ENCODE measurements around the gene KITLG.
"Not testable (repeated sequence)": the region's sequence is repeated elsewhere in the genome, so short reads cannot be mapped to it uniquely, and the experiment has no call there.

KITLG gene, protein sequence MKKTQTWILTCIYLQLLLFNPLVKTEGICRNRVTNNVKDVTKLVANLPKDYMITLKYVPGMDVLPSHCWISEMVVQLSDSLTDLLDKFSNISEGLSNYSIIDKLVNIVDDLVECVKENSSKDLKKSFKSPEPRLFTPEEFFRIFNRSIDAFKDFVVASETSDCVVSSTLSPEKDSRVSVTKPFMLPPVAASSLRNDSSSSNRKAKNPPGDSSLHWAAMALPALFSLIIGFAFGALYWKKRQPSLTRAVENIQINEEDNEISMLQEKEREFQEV
- 0 reads per million in 4 donors for total RNA-seq

DNA sequence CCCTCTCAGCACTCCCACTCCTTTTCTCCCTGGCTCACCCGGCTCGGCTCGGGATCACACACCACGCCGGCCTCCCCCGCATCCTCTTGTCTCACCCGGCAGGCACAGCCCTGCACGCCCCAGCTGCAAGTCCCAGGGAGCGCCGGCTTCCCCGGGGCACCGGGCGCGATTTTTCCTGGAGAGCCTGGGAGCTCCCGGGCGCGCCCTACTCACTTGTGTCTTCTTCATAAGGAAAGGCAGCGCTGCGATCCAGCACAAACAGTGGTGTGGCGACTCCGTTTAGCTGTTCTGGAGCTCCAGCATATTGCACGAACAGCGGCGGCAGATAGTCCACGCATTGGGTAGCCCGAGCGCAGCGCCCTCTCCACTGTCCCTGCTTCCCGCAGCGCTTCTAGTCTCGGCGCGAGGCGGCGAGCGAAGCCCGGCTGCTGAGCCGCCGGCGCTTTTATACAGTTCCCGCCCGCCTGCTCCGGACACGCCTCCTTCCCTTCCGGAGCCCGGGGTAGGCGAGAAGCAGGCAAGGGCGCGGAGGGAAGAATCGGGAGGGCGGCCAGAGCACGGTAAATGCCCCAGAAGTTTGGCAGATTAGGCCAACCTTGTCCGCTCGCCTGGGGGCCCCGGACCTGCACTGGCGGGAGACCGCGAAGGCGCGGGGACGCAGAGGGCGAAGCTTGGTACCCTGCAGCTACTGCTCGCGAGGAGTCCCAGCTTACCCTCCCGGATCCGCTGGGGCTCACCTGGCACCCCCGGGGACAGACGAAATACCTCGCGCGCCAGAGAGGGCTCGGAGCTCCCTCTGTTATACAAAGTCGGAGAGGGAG lies at the start of gene KITLG:
Gene KITLG (minus strand): TSS at position 421 of the 821 bp plus-strand sequence. CDS start 193 bp downstream, at position 228.
- DNase-seq: peak in 1 of 5 donors; percentile 25

GRCh38 chr12:88628856-88629509 lies 48.7 kb upstream of the KITLG start:
- no peak for DNase-seq

GRCh38 chr12:88628035-88628434 lies 47.8 kb upstream of the KITLG start:
- not testable (repeated sequence) for DNase-seq

- DNase-seq: no peak
These were observed 47.2 kb upstream of the KITLG start for GRCh38 chr12:88627501-88627900.

- no peak for DNase-seq
These were observed 45.1 kb upstream of the KITLG start for GRCh38 chr12:88625356-88625755.

- DNase-seq: no peak
These were observed 44.6 kb upstream of the KITLG start for GRCh38 chr12:88624911-88625310.

DNA sequence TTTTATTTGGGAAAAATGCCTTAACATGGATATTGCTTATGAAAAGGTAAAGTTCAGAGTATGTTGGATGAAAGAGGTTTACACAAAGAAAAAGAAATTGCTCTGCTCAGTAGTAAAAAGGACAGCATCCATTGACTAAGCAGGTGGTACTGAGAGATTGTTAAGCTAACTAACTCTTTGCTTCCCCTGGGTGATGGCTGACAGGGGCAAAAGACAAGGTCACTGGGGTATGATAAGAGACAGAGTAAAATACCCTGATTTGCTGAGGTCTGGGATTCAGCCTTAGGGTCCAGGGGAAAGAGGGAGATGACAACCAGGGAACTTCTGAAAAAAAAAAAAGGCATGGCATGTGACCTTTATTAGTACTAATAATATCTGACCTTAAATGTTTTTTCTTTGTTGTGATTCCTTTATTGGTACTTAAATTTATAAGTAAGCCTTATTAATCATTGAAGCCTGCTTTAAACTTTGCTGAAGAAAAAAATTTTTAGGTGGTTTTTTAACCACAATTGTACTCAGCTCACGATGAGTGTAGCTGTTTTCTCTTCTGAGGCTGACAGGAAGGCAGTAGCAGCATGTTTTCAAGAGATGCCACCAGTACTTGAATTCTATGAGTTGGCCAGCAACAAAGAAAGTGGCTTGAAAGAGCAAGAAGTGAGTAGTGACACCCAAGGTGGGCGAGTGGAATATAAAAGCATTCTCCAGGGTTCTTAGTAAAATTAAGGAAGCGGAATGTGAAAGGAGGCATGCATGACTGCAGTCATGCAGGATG lies 43.7 kb upstream of the KITLG start:
- DNase-seq: no peak

DNA sequence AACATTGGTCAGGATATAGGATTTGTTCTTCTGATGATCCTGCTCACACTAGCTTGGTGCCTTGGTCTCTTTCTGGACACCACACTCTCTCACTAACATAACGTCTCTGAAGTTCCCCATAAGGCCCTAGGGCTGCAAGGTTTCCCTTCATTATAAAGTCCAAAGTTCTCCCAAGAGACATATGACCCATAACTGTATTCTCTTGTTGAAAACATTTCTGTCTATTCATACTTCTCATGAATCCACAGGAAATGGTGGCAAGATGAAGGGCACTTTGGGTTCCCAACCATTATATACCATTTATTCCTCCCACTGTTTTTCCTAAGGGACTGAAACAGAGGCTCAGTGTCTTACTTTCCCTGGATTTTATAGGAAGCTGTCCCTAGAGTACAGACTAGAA lies 37.1 kb upstream of the KITLG start:
- DNase-seq: no peak

- DNase-seq: no peak
These were observed 35.2 kb upstream of the KITLG start for GRCh38 chr12:88615490-88615889.

DNA sequence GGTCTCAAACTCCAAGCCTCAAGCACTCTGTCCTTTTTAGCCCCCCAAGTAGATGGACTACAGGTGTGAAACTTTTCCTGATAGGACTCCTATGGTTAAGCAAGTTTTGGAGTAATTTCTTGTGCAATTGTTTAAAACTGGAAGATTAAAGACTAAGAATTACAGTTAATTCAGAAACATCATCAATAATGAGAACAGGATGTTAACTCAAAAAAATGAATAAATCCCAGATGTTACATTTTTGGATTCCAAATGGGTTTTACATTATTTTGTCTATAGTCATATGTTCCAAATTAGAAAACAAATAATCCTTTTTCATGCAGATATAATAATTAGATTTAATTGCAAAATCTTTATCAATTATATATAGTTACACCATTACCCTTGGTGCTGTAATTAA lies 24.4 kb upstream of the KITLG start:
- no peak for DNase-seq

DNA sequence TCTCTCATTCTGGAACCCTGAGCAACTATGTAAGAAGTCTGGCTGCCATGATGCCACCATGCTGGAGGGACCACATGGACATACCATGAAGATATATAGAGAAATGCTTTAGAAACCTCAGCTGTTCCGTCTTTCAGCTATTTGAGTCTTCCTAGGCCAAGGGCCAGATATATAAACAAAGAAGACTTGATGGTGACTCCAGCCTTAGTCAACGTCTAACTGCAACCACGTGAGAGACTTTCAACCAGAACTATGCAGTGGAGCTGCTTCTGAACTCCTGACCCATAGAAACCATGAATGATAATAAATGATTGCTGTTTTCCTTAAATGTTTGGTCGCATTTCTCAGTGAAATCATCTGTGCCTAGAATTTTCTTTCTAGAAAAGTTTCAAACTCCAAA lies 20.0 kb upstream of the KITLG start:
- no peak for DNase-seq

- no peak for DNase-seq
These were observed 17.1 kb upstream of the KITLG start for GRCh38 chr12:88597365-88597764.

DNA sequence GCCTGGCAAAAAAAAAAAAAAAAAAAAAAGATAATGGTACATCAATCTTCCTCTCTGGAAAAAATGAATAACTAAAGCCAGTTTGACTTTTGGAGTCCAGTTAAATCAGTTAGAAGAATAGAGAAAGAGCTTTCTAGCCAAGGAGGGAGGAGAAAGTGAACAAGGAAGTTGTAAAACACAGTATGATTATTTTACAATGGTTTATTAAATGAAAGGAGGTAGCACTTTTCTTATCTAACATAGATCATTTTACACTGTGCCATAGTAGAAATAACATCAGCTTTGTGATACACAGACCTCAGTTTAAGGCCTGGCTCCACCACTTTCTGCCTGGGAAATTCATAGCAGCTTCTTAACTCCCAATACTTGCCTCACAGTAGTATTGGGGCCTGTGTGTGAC lies 15.4 kb upstream of the KITLG start:
- no peak for DNase-seq

GRCh38 chr12:88594780-88595179 lies 14.5 kb upstream of the KITLG start:
- DNase-seq: no peak

DNA sequence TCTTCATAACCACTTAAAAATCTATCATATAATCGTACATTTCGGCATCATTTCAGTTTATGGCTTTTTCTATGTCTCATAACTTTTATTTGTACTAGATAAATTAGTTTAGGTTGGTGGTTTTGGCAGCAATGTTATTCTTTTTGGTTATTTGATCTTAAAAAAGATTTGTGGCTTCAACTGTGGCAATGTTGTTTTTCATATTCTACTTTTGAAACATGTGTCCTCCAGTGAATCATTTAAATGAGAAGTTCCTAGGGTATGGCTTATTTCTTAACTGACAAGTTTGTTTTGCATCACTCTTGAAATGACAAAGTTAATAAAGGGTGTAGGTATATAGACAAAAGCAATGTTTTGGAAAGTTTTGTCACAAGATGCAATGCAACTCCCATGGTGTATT lies 11.1 kb upstream of the KITLG start:
- DNase-seq: no peak

DNA sequence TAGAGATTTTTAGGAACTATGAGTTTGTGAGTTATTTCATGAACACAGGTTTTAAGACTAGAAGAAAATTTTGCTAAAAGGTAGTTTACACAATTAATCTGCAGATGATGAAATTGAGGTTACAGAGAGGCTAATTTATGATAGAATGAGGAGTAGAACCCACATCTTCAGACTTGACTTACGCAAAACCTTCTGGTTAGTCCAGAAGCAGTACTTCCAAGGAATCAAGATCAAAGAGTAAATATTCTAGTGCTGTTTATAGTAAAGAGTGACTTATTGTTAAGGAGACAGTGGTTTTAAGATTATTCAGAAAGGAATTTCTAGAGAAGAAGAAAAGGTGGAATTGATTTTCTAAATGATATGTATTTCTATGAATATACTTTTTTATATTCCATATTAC lies 10.6 kb upstream of the KITLG start:
- DNase-seq: no peak

GRCh38 chr12:88585077-88585476 lies 4.8 kb upstream of the KITLG start:
- no peak for DNase-seq

GRCh38 chr12:88579601-88580050 lies 645 bp downstream of the KITLG start:
- DNase-seq: no peak

- DNase-seq: no peak
These were observed 1.1 kb downstream of the KITLG start for GRCh38 chr12:88579161-88579517.

DNA sequence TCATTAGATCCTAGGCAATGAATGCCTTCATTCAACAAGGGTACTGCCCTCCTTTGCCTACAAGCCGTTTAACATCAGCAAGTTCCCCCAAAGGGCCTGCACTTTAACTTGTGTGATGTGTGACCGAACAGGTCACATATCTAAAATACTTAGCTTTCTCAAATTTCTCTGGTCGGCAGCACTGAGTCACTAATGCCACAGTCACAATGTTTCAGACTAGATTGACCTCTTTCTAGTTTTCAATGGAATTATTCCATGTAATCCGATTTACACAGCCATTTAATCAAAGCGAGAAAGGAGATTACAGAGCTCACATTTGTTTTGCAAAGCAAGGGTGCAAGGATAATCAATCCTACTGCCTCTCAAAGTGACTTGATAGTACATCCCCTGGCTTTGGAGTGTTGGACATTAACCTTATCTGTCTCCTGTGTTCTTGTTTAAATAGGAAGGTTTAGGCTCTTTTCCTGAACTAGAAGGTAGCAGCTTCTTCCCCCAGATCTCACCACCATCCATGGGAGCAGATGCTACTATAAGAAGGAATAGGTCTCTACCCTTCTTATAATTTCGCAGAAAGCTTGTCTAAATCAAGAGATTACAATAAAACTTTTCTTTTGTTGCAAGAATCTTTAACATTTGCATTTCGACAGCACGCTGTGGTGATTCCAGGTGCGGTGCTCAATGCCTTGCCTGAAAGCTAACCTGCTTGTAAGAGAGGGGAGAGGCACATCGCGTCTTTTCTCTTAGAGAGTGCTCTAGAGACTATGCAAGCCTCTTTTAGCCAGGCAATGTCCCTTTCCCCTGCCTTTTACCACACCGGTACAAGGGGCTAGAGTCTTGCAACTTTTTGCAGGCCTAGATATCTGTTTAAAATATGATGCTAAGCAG lies 1.8 kb downstream of the KITLG start:
- DNase-seq: no peak

DNA sequence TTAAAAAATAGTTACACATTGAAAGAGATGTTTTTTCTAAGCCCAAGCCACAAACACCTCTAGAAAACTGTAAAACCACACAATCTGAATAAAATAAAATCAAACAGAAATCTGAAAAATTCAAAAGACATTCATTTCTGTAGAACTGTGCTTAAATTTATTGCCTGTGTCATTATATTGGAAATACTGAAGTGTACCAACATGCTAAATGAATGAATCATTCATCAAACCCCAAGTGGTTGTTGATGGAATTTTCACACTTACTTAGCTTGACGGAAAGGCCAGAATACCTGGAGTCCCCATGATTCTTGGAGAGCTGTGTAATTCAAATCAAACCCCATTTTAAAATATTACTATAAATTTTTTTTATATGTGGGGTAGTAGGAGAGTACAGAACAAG lies 2.7 kb downstream of the KITLG start:
- no peak for DNase-seq

GRCh38 chr12:88576866-88577265 lies 3.4 kb downstream of the KITLG start:
- no peak for DNase-seq
